Measurements from ENCODE around the gene OR9I1. TPM values are rescaled to one million over a fixed set of nuclear protein-coding genes. Genes with fewer than 3 reads are reported as not detected.

Gene OR9I1
- total and polyA plus RNA-seq, 8 donors: not detected

GRCh38 chr11:58142761-58143160 lies 17.4 kb upstream of the OR9I1 start:
- ATAC-seq (no peak), FAIRE-seq (no peak), DNase-seq (no peak)
- WGBS, 2 donors: 63 to 88% methylated on average over 1 of the region's 1 CpG
- TF ChIP-seq, protein P1, sequence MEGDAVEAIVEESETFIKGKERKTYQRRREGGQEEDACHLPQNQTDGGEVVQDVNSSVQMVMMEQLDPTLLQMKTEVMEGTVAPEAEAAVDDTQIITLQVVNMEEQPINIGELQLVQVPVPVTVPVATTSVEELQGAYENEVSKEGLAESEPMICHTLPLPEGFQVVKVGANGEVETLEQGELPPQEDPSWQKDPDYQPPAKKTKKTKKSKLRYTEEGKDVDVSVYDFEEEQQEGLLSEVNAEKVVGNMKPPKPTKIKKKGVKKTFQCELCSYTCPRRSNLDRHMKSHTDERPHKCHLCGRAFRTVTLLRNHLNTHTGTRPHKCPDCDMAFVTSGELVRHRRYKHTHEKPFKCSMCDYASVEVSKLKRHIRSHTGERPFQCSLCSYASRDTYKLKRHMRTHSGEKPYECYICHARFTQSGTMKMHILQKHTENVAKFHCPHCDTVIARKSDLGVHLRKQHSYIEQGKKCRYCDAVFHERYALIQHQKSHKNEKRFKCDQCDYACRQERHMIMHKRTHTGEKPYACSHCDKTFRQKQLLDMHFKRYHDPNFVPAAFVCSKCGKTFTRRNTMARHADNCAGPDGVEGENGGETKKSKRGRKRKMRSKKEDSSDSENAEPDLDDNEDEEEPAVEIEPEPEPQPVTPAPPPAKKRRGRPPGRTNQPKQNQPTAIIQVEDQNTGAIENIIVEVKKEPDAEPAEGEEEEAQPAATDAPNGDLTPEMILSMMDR (IDR thresholded peaks at IDR 0.05): no peak
- Histone ChIP-seq H3K4me3 (no peak overlapping the region), H3K36me3 (no peaks in the 10 kb centered on the region), H3K4me1 (no peaks in the 10 kb centered on the region), H3K9me3 (no peaks in the 10 kb centered on the region), H3K27ac (no peak overlapping the region), H3K27me3 (no peaks in the 10 kb centered on the region)
- intact Hi-C loops (cut with DNase I): no loop called here

DNA sequence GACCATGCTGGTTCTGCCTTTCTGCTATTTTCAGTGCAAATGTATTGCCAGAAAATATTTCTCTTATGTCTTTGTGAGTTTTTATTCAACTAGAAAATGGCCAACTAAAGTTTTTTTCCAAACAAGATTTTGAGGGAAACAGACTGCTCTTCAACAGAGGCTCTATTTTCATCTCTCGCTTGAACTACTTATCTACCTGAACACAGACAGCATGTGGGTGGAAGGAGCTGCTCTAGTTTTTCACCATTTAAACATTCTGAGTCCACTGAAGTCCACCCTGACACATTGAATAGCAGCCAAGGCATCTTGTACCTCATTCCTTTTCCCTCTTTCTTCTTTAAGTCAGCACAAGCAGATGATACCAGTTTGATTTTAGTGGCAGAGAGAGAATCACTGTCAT lies 9.8 kb upstream of the OR9I1 start:
- no peak for ATAC-seq
- H3K4me3 ChIP-seq: no peak overlapping the region
- H3K4me1 ChIP-seq: no peaks in the 10 kb centered on the region
- TF ChIP-seq, protein P1 (IDR thresholded peaks at IDR 0.05): no peak
- H3K9me3 ChIP-seq: no peaks in the 10 kb centered on the region
- no peak for DNase-seq
- FAIRE-seq: no peak
- H3K27me3 ChIP-seq: no peaks in the 10 kb centered on the region
- H3K36me3 ChIP-seq: no peaks in the 10 kb centered on the region
- 55 to 71% methylated on average over 1 of the region's 1 CpG for WGBS, 2 donors
- intact Hi-C loops (cut with DNase I): no loop called here
- H3K27ac ChIP-seq: no peak overlapping the region

GRCh38 chr11:58134151-58134550 lies 8.8 kb upstream of the OR9I1 start:
- ATAC-seq (no peak), FAIRE-seq (no peak), DNase-seq (no peak)
- no peaks in the 10 kb centered on the region for H3K4me1 ChIP-seq
- H3K4me3 ChIP-seq: no peak overlapping the region
- H3K9me3 ChIP-seq: no peaks in the 10 kb centered on the region
- 91% methylated on average over 1 of the region's 1 CpG for WGBS, 2 donors
- TF ChIP-seq, protein P1 (IDR thresholded peaks at IDR 0.05): no peak
- no peak overlapping the region for H3K27ac ChIP-seq
- H3K36me3 ChIP-seq: no peaks in the 10 kb centered on the region
- no peaks in the 10 kb centered on the region for H3K27me3 ChIP-seq
- intact Hi-C loops (cut with DNase I): no loop called here

- intact Hi-C loops (cut with DNase I): no loop called here
- no peaks in the 10 kb centered on the region for H3K27me3 ChIP-seq
- H3K9me3 ChIP-seq: no peaks in the 10 kb centered on the region
- FAIRE-seq (no peak), ATAC-seq (no peak), DNase-seq (no peak)
- no peaks in the 10 kb centered on the region for H3K36me3 ChIP-seq
- H3K27ac ChIP-seq: no peak overlapping the region
- H3K4me3 ChIP-seq: no peak overlapping the region
- TF ChIP-seq, protein P1 (IDR thresholded peaks at IDR 0.05): no peak
- no peaks in the 10 kb centered on the region for H3K4me1 ChIP-seq
- 64 to 65% methylated on average over 7 of the region's 7 CpGs for WGBS, 2 donors
Measured at GRCh38 chr11:58133309-58134076, 8.2 kb upstream of the OR9I1 start.

- ATAC-seq: no peak
- intact Hi-C loops (cut with DNase I): no loop called here
- Histone ChIP-seq H3K4me3 (no peak overlapping the region), H3K9me3 (no peaks in the 10 kb centered on the region), H3K27me3 (no peaks in the 10 kb centered on the region), H3K36me3 (no peaks in the 10 kb centered on the region), H3K4me1 (no peaks in the 10 kb centered on the region), H3K27ac (no peak overlapping the region)
- TF ChIP-seq, protein P1 (IDR thresholded peaks at IDR 0.05): no peak
- no peak for DNase-seq
- FAIRE-seq: no peak
Measured at GRCh38 chr11:58127350-58127749, 2.0 kb upstream of the OR9I1 start.
